ENCODE measurements around the gene MAGI2.
"Not testable (repeated sequence)": the region's sequence is repeated elsewhere in the genome, so short reads cannot be mapped to it uniquely, and the experiment has no call there.

MAGI2 gene

GRCh38 chr7:79034730-79035129 lies 418.7 kb downstream of the MAGI2 start:
- no peak for DNase-seq

DNA sequence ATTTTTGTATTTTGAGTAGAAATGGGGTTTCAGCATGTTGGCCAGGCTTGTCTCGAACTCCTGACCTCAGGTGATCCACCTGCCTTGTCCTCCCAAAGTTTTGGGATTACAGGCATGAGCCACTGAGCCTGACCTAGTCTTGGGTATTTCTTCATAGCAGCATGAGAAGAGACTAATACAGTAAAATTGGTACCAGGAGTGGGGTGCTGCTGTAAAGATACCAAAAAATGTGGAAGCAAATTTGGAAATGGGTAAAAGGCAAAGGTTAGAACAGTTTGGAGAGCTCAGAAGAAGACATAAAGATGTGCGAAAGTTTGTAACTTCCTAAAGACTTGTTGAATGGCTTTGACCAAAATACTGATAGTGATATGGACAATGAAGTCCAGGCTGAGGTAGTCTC lies 433.8 kb downstream of the MAGI2 start:
- DNase-seq: not testable (repeated sequence)

GRCh38 chr7:79011921-79012320 lies 441.5 kb downstream of the MAGI2 start:
- DNase-seq: no peak

- no peak for DNase-seq
Observed at GRCh38 chr7:79009647-79010046, 443.8 kb downstream of the MAGI2 start.

DNA sequence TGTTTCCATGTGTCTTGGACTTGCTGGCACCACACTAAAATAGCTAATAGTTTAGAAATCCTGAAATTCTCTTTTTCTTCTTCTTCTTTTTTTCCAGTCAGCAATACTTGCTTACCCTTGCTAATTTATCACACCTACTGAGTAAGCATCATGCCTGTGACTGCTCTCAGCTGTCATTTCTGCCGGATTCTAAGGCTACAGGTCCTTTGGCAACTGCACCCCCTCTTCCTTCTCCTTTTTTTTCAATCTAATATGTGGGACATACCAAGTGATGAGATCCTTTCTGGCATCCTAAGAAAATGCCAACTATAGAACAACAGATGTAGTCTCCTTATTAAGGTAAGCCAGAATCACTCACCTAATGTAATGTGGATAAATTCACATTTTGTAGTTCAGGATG lies 444.7 kb downstream of the MAGI2 start:
- no peak for DNase-seq

DNA sequence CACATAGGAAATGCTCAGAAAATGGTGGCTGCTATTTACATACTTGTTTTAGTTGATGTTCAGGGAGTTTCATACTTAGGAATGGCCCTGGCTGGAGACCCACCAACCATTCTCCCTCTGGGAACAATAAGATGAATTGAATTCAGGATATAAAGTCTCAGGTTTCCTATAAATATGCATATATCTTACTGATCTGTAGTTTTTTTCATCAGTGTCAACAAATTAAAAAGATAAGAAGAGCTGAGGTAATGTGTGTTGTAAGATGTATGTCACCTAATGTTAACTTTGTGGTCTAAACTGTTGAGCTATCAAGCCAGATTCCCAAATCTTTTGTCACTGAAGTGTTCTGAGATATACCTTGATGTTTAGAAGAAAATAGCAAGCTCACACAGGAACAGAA lies 457.5 kb downstream of the MAGI2 start:
- no peak for DNase-seq

- no peak for DNase-seq
Observed at GRCh38 chr7:78993341-78993740, 460.1 kb downstream of the MAGI2 start.

GRCh38 chr7:78985509-78985908 lies 468.0 kb downstream of the MAGI2 start:
- DNase-seq: no peak

DNA sequence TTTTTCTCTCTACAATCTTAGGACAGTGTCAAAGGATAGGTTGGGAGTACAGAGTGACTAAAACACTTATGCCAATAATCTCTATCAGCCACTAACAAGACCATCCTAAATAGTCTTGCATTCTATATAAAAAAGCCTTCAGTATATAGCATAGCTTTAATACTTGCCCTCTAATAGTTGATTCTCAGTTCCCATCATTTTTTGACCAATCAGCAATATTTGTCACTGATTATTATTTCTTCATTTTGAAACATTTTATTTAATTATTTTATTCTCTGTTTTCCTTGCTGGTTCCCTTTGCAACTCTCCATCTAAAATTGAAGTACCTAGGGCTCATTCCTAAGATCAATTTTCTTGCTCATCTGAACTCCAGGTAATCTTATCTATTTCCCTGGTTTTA lies 470.0 kb downstream of the MAGI2 start:
- DNase-seq: no peak

GRCh38 chr7:78970440-78970916 lies 483.0 kb downstream of the MAGI2 start:
- no peak for DNase-seq

- no peak for DNase-seq
Observed at GRCh38 chr7:78968951-78969350, 484.5 kb downstream of the MAGI2 start.

DNA sequence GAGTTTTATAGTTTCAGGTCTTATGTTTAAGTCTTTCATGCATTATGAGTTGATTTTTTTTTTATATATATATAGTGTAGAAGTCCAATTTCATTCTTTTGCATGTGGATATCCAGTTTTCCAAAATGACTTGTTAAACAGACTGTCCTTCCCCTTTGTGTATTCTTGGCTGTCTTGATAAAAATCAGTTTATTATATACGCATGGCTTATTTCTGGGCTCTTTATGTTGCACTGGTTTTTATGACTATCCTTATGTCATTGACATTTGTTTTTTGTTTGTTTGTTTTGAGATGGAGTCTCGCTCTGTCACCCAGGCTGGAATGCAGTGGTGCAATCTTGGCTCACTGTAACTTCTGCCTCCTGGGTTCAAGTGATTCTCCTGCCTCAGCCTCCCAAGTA lies 485.9 kb downstream of the MAGI2 start:
- DNase-seq: not testable (repeated sequence)

DNA sequence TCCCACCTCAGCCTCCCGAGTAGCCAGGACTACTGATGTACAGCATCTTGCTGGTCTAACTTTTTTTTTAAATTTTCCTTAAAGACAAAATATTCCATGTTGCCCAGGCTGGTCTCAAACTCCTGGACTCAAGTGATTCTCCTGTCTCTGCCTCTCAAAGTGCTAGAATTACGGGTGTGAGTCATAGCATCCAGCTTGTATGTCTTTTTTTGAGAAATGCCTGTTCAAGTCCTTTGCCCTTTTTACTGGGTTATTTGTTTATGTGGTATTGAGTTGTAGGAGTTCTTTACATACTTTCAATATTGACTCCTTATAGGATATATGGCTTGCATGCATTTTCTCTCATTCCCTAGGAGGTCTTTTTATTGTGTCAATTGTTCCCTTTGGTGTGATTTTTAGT lies 486.4 kb downstream of the MAGI2 start:
- DNase-seq: no peak

GRCh38 chr7:78959477-78959876 lies 494.0 kb downstream of the MAGI2 start:
- DNase-seq: peak; percentile 46

GRCh38 chr7:78955329-78955728 lies 498.1 kb downstream of the MAGI2 start:
- DNase-seq: no peak

DNA sequence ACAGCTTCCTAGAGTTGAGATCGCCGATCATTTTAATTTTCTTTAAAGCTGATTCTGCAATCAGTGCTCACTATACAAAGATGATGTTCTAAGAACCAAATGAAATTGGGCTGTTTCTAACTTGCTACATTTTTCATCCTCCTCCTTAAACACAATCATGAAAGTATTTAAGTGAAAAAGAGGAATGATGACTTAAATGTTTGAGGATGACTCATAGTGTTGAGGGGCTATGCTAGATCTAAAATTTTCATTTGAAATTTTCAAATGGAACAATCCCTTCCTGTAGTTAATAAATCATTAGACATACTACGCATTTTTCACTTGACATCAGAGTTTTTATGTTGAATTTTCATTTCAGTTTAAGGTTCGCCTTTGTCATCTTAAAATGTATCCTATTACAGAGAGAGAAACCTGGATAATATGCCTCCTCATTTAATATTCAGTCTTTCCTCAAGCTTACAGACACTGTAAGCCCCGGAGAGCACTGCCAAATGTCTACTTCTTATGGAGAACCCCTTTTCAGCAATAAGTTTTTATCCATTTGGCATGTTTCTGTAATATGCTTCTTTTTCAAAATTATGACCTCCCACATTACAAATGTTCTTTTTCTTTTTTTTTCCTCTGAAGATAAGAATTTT lies 499.6 kb downstream of the MAGI2 start:
- DNase-seq: no peak

DNA sequence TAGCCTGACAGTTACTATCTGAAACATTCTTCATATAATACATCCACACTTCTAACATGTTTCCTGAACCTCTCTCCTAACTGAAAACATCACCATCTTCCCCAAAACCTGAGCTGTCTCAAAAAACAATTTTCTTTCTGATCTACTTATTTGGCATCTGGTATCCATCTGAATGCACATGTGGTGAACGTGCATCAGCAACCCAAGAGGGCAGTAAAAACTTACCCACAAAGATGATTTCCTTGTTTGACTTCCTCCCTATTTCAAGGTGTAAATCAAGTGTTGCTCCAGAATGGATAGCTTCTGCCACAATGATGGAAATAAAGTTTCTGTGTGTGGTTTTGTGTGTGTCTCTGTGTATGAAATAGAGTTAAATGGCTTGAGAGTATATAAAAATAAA lies 500.4 kb downstream of the MAGI2 start:
- no peak for DNase-seq

GRCh38 chr7:78939669-78940068 lies 513.8 kb downstream of the MAGI2 start:
- peak; percentile 98 for DNase-seq

DNA sequence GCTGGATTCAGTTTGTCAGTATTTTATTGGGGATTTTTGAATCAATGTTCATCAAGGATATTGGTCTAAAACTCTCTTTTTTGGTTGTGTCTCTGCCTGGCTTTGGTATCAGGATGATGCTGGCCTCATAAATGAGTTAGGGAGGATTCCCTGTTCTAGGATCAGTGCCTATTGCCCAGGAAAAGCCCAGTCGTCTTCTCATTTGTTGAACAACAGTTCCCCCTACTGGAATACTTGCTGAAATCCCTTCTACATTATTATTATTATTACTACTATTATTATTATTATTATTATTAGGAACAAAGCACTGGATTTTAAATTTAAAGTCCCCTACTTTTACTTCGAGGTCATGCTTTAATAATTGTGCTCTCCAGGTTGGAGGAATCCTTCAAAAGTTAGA lies 528.9 kb downstream of the MAGI2 start:
- DNase-seq: peak; percentile 59

GRCh38 chr7:78912781-78913180 lies 540.7 kb downstream of the MAGI2 start:
- DNase-seq: no peak

DNA sequence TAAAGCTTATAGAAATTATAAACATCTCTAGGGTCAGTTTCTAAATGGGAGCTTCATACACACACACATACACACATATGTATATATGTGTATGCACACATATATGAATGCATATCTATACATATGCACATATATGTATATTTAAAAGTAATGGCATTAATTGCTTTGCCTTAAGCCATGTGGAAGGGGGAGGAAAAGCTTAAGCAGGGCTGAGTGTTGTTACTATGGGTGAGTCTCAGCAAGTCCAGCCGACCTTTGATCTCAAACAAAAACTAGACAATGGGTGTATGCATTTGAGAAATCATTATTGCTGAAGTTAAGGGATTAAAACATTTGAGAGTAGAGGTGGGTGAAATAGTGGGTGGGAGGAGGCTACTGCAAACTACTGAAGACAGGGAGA lies 546.7 kb downstream of the MAGI2 start:
- peak; percentile 21 for DNase-seq

- DNase-seq: no peak
Observed at GRCh38 chr7:78905436-78905835, 548.0 kb downstream of the MAGI2 start.

- no peak for DNase-seq
Observed at GRCh38 chr7:78904983-78905382, 548.5 kb downstream of the MAGI2 start.

- DNase-seq: no peak
Observed at GRCh38 chr7:78901566-78901965, 551.9 kb downstream of the MAGI2 start.

DNA sequence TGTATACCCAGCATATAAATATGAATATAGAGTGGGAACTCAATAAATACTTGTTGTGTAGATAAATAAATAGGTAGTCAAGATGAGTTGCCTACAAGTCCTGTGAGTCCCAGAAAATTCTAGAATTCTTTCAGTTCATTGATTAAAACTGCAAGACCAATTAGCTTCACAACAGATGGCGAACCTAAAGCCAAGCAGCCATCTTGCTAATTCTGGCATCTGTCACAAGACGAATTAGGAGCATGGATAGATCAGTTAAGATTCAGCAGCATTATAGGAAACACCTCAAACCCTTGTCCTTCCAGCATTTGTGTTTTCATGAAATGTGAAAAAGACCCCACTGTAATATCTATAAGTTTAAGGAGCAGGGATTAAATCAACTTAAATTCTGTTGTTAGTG lies 552.7 kb downstream of the MAGI2 start:
- DNase-seq: no peak

DNA sequence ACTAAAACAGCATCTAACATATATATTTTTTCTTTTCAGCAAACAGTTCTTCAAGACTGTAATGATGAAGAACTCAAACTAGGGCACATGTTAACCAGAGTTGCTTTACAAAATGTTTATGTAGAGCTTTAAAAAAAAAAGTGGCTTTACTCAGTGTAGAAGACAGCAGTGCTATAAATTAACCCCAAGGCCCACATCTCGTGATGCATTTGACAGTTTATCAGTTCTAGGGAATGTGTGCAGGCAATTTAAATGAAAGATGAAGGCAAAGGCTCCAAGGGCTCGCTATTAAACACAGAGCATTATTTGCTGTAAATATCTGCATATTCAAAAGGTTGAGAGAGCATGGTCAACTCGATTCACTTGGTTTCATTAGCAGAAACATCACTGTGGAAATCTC lies 558.1 kb downstream of the MAGI2 start:
- no peak for DNase-seq
